ENCODE measurements around the gene KAZN. TPM values are rescaled to one million over a fixed set of nuclear protein-coding genes. Genes with fewer than 3 reads are reported as not detected.

The KAZN gene
- total RNA-seq, 3 donors from 2014 or later: 12.2 to 16.4 (median 16.2) TPM

GRCh38 chr1:14707531-14708445, 109.3 kb downstream of the KAZN start:
- intact Hi-C loops (cut with DNase I; ENCODE audit: low total_unique reads): no loop called here
- TF ChIP-seq POLR2A (IDR thresholded peaks at IDR 0.05): no peak
- no peak for TF ChIP-seq CTCF (IDR thresholded peaks at IDR 0.05)
- no peak for TF ChIP-seq POLR2AphosphoS5 (IDR thresholded peaks at IDR 0.05)

GRCh38 chr1:14710331-14710730, 111.8 kb downstream of the KAZN start:
- intact Hi-C loops (cut with DNase I; ENCODE audit: low total_unique reads): no loop called here
- Histone ChIP-seq H3K4me3 (no peak overlapping the region), H3K27me3 (no peaks in the 10 kb centered on the region), H3K9me3 (no peaks in the 10 kb centered on the region), H3K27ac (no peak overlapping the region), H3K4me1 (no peaks in the 10 kb centered on the region), H3K36me3 (no peaks in the 10 kb centered on the region)
- DNase-seq (ENCODE audit: low spot score in 2 of 2): no peak
- TF ChIP-seq CTCF (IDR thresholded peaks at IDR 0.05) (no peak), POLR2A (IDR thresholded peaks at IDR 0.05) (no peak), POLR2AphosphoS5 (IDR thresholded peaks at IDR 0.05) (no peak)

More at GRCh38 chr1:14707531-14708445, 109.3 kb downstream of the KAZN start:
- Histone ChIP-seq H3K4me1 (no peaks in the 10 kb centered on the region), H3K27ac (no peak overlapping the region), H3K36me3 (no peaks in the 10 kb centered on the region), H3K9me3 (no peaks in the 10 kb centered on the region), H3K27me3 (no peaks in the 10 kb centered on the region), H3K4me3 (no peak overlapping the region)
- DNase-seq (ENCODE audit: low spot score in 2 of 2): no peak

DNA sequence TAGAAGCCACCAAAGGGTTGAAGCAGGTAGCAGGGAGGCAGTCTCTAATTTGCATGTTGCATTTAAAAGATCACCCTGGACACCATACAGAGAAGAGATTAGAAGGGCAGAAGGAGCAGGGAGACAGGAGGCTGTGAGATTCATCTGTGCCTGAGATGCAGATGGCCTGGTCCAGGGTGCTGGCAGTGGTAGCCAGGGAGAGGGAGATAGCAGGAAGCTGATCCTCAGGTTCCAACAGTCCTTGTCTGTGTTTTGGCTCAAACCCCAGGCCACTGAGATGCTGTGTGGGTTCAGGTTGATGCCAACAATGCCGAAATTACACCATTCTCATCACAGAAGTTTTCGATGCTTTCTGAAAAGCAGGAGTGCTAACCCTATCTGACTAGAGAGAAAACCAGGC, 113.7 kb downstream of the KAZN start:
- Histone ChIP-seq H3K9me3 (no peaks in the 10 kb centered on the region), H3K4me1 (no peaks in the 10 kb centered on the region), H3K27ac (no peak overlapping the region), H3K27me3 (no peaks in the 10 kb centered on the region), H3K36me3 (no peaks in the 10 kb centered on the region), H3K4me3 (no peak overlapping the region)
- no peak for DNase-seq (ENCODE audit: low spot score in 2 of 2)
- intact Hi-C loops (cut with DNase I; ENCODE audit: low total_unique reads): no loop called here
- TF ChIP-seq CTCF (IDR thresholded peaks at IDR 0.05) (no peak), POLR2A (IDR thresholded peaks at IDR 0.05) (no peak), POLR2AphosphoS5 (IDR thresholded peaks at IDR 0.05) (no peak)

- no peak overlapping the region for H3K27ac ChIP-seq
- H3K4me3 ChIP-seq: no peak overlapping the region
- peak in 1 of 2 donors; percentile 56 for DNase-seq (ENCODE audit: low spot score in 2 of 2)
Measured at GRCh38 chr1:14713077-14713476, 114.6 kb downstream of the KAZN start.

More at GRCh38 chr1:14713077-14713476, 114.6 kb downstream of the KAZN start:
- TF ChIP-seq CTCF (IDR thresholded peaks at IDR 0.05) (no peak), POLR2AphosphoS5 (IDR thresholded peaks at IDR 0.05) (no peak), POLR2A (IDR thresholded peaks at IDR 0.05) (no peak)
- Histone ChIP-seq H3K27me3 (no peaks in the 10 kb centered on the region), H3K4me1 (no peaks in the 10 kb centered on the region), H3K36me3 (no peaks in the 10 kb centered on the region), H3K9me3 (no peaks in the 10 kb centered on the region)
- intact Hi-C loops (cut with DNase I; ENCODE audit: low total_unique reads): no loop called here
